ENCODE results near the gene TULP4.
"Not testable (repeated sequence)": the region's sequence is repeated elsewhere in the genome, so short reads cannot be mapped to it uniquely, and the experiment has no call there.

The TULP4 gene

DNA sequence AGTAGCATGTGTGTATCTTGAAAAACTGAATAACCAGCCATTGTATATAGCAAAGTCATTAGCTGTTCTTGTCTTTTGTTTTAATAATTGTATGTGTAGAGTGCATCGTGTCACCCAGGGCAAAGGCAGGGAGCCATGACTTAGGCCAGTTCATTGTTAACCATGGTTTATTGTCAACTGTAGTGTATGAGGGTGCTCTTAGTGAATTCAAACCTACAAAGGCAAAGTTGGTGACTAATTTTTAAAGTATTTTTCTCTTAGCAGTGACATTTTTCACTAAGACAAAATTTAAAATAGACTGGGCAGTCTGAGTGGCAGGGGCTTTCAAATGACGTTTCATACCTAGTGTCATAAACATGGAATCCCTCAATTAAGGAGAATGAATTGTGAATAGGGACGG is 79.0 kb downstream of the TULP4 start:
- Histone ChIP-seq H3K36me3 (ENCODE audit: control insufficient read depth, insufficient read depth, low read length) (peaks cover 19% of the 10 kb centered on the region), H3K9me3 (ENCODE audit: control insufficient read depth, low read length) (peaks cover 27% of the 10 kb centered on the region), H3K27ac (ENCODE audit: low read depth, low read length, severe bottlenecking) (no peak overlapping the region), H3K4me3 (ENCODE audit: extremely low read depth, insufficient read depth, low read length, poor library complexity, severe bottlenecking) (no peak overlapping the region), H3K4me1 (ENCODE audit: control insufficient read depth, insufficient read depth, low read length, poor library complexity, severe bottlenecking) (no peaks in the 10 kb centered on the region)
- 100% methylated on average over 1 of the region's 3 CpGs for WGBS, 2 experiments (ENCODE audit: insufficient coverage in 2 of 2)

- Histone ChIP-seq H3K36me3 (ENCODE audit: control insufficient read depth, insufficient read depth, low read length) (peaks cover 19% of the 10 kb centered on the region), H3K9me3 (ENCODE audit: control insufficient read depth, low read length) (peaks cover 27% of the 10 kb centered on the region)
- not testable (repeated sequence) for H3K4me1 ChIP-seq (ENCODE audit: control insufficient read depth, insufficient read depth, low read length, poor library complexity, severe bottlenecking); H3K27ac ChIP-seq (ENCODE audit: low read depth, low read length, severe bottlenecking); H3K4me3 ChIP-seq (ENCODE audit: extremely low read depth, insufficient read depth, low read length, poor library complexity, severe bottlenecking)
- 100% methylated on average over 2 of the region's 4 CpGs; no CpG with 5 or more reads in 1 of the 2 experiments for WGBS, 2 experiments (ENCODE audit: insufficient coverage in 2 of 2)
Measured at GRCh38 chr6:158391977-158392376, 79.7 kb downstream of the TULP4 start.

GRCh38 chr6:158396136-158396535 is 83.9 kb downstream of the TULP4 start:
- Histone ChIP-seq H3K27ac (ENCODE audit: low read depth, low read length, severe bottlenecking) (no peak overlapping the region), H3K4me1 (ENCODE audit: control insufficient read depth, insufficient read depth, low read length, poor library complexity, severe bottlenecking) (no peaks in the 10 kb centered on the region), H3K36me3 (ENCODE audit: control insufficient read depth, insufficient read depth, low read length) (peaks cover 19% of the 10 kb centered on the region), H3K4me3 (ENCODE audit: extremely low read depth, insufficient read depth, low read length, poor library complexity, severe bottlenecking) (no peak overlapping the region), H3K9me3 (ENCODE audit: control insufficient read depth, low read length) (peaks cover 27% of the 10 kb centered on the region)
- 72 to 100% methylated on average over 3 to 4 of the region's 5 CpGs for WGBS, 2 experiments (ENCODE audit: insufficient coverage in 2 of 2)

- Histone ChIP-seq H3K4me1 (ENCODE audit: control insufficient read depth, insufficient read depth, low read length, poor library complexity, severe bottlenecking) (no peaks in the 10 kb centered on the region), H3K36me3 (ENCODE audit: control insufficient read depth, insufficient read depth, low read length) (peaks cover 6% of the 10 kb centered on the region), H3K27ac (ENCODE audit: low read depth, low read length, severe bottlenecking) (no peak overlapping the region), H3K9me3 (ENCODE audit: control insufficient read depth, low read length) (peaks cover 13% of the 10 kb centered on the region), H3K4me3 (ENCODE audit: extremely low read depth, insufficient read depth, low read length, poor library complexity, severe bottlenecking) (no peak overlapping the region)
- WGBS, 2 experiments (ENCODE audit: insufficient coverage in 2 of 2): no CpG with 5 or more reads among the region's 4 CpGs
Measured at GRCh38 chr6:158397578-158397977, 85.3 kb downstream of the TULP4 start.

- WGBS, 2 experiments (ENCODE audit: insufficient coverage in 2 of 2): 90 to 100% methylated on average over 1 to 2 of the region's 3 CpGs
- Histone ChIP-seq H3K27ac (ENCODE audit: low read depth, low read length, severe bottlenecking) (no peak overlapping the region), H3K9me3 (ENCODE audit: control insufficient read depth, low read length) (peaks cover 8% of the 10 kb centered on the region), H3K4me1 (ENCODE audit: control insufficient read depth, insufficient read depth, low read length, poor library complexity, severe bottlenecking) (no peaks in the 10 kb centered on the region), H3K36me3 (ENCODE audit: control insufficient read depth, insufficient read depth, low read length) (peaks cover 9% of the 10 kb centered on the region), H3K4me3 (ENCODE audit: extremely low read depth, insufficient read depth, low read length, poor library complexity, severe bottlenecking) (no peak overlapping the region)
Measured at GRCh38 chr6:158398252-158399024, 86.2 kb downstream of the TULP4 start.

DNA sequence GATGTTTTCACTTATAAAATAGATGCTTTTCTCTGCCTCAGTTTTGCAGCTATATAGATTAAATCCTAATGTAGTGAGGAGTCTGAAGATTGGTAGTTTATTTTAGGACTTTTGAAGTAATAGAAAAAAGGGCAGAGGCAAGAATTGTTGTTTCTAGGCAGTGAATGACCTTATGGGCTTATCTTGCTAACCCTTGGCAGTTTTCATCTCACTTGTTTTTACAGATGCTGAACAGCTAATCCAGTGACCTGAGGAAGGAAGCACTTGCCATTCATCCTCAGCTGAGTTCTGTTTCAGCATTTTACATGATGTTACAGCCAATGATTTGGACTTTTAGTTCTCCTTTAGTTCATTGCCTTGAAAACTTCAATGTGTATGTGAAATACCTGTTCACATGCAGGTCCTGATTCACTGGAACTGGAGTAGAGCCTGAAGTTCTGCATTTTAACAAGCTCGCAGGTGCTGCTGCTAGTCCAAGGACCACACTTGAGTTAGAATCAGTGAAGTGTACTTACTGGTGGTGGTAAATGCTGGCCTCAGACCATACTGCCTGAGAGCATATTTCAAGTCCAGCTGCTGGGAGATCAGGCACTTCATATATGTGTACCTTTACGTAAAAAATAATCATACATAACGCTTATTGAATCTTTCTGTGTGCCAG is 86.9 kb downstream of the TULP4 start:
- peaks cover under 1% of the 10 kb centered on the region for H3K9me3 ChIP-seq (ENCODE audit: control insufficient read depth, low read length)
- peaks cover 5% of the 10 kb centered on the region for H3K36me3 ChIP-seq (ENCODE audit: control insufficient read depth, insufficient read depth, low read length)
- no peak overlapping the region for H3K27ac ChIP-seq (ENCODE audit: low read depth, low read length, severe bottlenecking)
- 95 to 100% methylated on average over 2 of the region's 3 CpGs for WGBS, 2 experiments (ENCODE audit: insufficient coverage in 2 of 2)
- no peaks in the 10 kb centered on the region for H3K4me1 ChIP-seq (ENCODE audit: control insufficient read depth, insufficient read depth, low read length, poor library complexity, severe bottlenecking)
- H3K4me3 ChIP-seq (ENCODE audit: extremely low read depth, insufficient read depth, low read length, poor library complexity, severe bottlenecking): no peak overlapping the region

DNA sequence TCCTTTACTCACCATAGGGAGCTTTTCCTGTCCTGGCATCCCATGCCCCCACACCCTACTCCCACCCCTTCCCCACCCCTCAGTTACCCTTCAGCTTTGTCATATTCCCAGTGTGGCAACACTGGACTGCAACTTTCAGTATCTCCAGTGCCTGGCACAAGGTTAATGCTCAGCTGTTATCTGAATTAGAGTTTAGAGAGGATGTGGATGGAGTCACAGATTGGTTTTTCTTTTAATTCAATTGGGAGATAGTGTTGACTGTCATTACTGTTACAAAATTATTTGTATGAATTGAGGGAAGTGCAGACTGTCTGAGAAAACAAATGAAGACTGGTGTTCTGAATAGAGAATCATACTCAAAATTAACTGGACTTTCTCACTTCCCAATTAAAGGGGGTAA is 89.9 kb downstream of the TULP4 start:
- H3K27ac ChIP-seq (ENCODE audit: low read depth, low read length, severe bottlenecking): no peak overlapping the region
- H3K36me3 ChIP-seq (ENCODE audit: control insufficient read depth, insufficient read depth, low read length): peaks cover 10% of the 10 kb centered on the region
- peaks cover 13% of the 10 kb centered on the region for H3K9me3 ChIP-seq (ENCODE audit: control insufficient read depth, low read length)
- H3K4me1 ChIP-seq (ENCODE audit: control insufficient read depth, insufficient read depth, low read length, poor library complexity, severe bottlenecking): no peaks in the 10 kb centered on the region
- H3K4me3 ChIP-seq (ENCODE audit: extremely low read depth, insufficient read depth, low read length, poor library complexity, severe bottlenecking): no peak overlapping the region

GRCh38 chr6:158405321-158405831 is 93.1 kb downstream of the TULP4 start:
- not testable (repeated sequence) for H3K27ac ChIP-seq (ENCODE audit: low read depth, low read length, severe bottlenecking); H3K36me3 ChIP-seq (ENCODE audit: control insufficient read depth, insufficient read depth, low read length); H3K4me1 ChIP-seq (ENCODE audit: control insufficient read depth, insufficient read depth, low read length, poor library complexity, severe bottlenecking); H3K4me3 ChIP-seq (ENCODE audit: extremely low read depth, insufficient read depth, low read length, poor library complexity, severe bottlenecking)
- H3K9me3 ChIP-seq (ENCODE audit: control insufficient read depth, low read length): peaks cover 18% of the 10 kb centered on the region
- WGBS, 2 experiments (ENCODE audit: insufficient coverage in 2 of 2): 91 to 93% methylated on average over 9 to 11 of the region's 12 CpGs

DNA sequence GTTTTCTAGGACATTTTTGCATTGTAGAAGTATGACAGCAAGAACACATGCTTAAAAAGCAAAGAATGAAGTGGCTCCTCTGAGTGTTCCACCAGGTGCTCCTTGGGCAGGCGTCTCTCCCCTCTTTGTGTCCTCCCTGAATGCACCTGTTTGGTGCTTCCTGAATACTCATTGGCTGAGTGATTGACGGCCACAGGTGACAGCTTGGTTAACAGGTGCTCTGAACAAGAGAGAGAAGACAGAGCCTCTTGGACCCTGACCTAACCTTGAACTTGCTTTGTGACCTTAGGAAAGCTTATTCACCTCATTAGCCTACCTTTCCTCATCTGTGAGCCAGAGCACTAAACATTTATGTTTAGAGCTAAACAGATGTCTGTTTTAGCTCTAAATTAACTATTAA is 93.7 kb downstream of the TULP4 start:
- H3K36me3 ChIP-seq (ENCODE audit: control insufficient read depth, insufficient read depth, low read length): peaks cover 10% of the 10 kb centered on the region
- H3K27ac ChIP-seq (ENCODE audit: low read depth, low read length, severe bottlenecking): no peak overlapping the region

GRCh38 chr6:158406736-158407135 is 94.5 kb downstream of the TULP4 start:
- H3K4me3 ChIP-seq (ENCODE audit: extremely low read depth, insufficient read depth, low read length, poor library complexity, severe bottlenecking): no peak overlapping the region
- WGBS, 2 experiments (ENCODE audit: insufficient coverage in 2 of 2): 100% methylated on average over 2 of the region's 2 CpGs; no CpG with 5 or more reads in 1 of the 2 experiments
- no peak overlapping the region for H3K27ac ChIP-seq (ENCODE audit: low read depth, low read length, severe bottlenecking)
- no peaks in the 10 kb centered on the region for H3K4me1 ChIP-seq (ENCODE audit: control insufficient read depth, insufficient read depth, low read length, poor library complexity, severe bottlenecking)
- H3K36me3 ChIP-seq (ENCODE audit: control insufficient read depth, insufficient read depth, low read length): peaks cover 10% of the 10 kb centered on the region
- peaks cover 18% of the 10 kb centered on the region for H3K9me3 ChIP-seq (ENCODE audit: control insufficient read depth, low read length)

More for the DNA sequence above, 93.7 kb downstream of the TULP4 start:
- H3K4me1 ChIP-seq (ENCODE audit: control insufficient read depth, insufficient read depth, low read length, poor library complexity, severe bottlenecking): no peaks in the 10 kb centered on the region
- H3K9me3 ChIP-seq (ENCODE audit: control insufficient read depth, low read length): peaks cover 18% of the 10 kb centered on the region
- WGBS, 2 experiments (ENCODE audit: insufficient coverage in 2 of 2): 100% methylated on average over 2 of the region's 2 CpGs
- H3K4me3 ChIP-seq (ENCODE audit: extremely low read depth, insufficient read depth, low read length, poor library complexity, severe bottlenecking): no peak overlapping the region

DNA sequence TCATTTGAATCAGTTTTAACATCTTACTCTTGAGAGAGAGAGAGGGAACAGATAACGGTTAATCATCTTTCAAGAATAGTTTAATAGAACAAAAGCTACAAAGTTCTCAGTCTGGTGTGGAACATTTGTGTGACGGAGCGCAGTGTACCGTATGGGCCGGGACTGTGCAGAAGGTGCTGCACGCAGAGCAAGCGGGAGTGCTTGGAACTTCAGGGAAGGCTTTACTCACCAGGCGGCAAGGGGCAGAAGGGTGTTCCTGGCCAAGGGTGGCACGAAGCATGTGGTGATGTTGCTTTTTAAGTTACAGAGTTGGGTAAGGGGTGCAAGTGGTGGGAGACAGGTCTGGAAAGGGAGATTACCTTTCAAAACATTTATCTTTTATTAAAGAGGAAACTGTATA is 95.7 kb downstream of the TULP4 start:
- 92 to 95% methylated on average over 7 of the region's 9 CpGs for WGBS, 2 experiments (ENCODE audit: insufficient coverage in 2 of 2)
- peaks cover 18% of the 10 kb centered on the region for H3K9me3 ChIP-seq (ENCODE audit: control insufficient read depth, low read length)
- H3K27ac ChIP-seq (ENCODE audit: low read depth, low read length, severe bottlenecking): no peak overlapping the region
- no peak overlapping the region for H3K4me3 ChIP-seq (ENCODE audit: extremely low read depth, insufficient read depth, low read length, poor library complexity, severe bottlenecking)
- H3K36me3 ChIP-seq (ENCODE audit: control insufficient read depth, insufficient read depth, low read length): peaks cover 10% of the 10 kb centered on the region
- peaks cover 2% of the 10 kb centered on the region for H3K4me1 ChIP-seq (ENCODE audit: control insufficient read depth, insufficient read depth, low read length, poor library complexity, severe bottlenecking)
